ENCODE results near the gene RHBDF2.

The RHBDF2 gene

DNA sequence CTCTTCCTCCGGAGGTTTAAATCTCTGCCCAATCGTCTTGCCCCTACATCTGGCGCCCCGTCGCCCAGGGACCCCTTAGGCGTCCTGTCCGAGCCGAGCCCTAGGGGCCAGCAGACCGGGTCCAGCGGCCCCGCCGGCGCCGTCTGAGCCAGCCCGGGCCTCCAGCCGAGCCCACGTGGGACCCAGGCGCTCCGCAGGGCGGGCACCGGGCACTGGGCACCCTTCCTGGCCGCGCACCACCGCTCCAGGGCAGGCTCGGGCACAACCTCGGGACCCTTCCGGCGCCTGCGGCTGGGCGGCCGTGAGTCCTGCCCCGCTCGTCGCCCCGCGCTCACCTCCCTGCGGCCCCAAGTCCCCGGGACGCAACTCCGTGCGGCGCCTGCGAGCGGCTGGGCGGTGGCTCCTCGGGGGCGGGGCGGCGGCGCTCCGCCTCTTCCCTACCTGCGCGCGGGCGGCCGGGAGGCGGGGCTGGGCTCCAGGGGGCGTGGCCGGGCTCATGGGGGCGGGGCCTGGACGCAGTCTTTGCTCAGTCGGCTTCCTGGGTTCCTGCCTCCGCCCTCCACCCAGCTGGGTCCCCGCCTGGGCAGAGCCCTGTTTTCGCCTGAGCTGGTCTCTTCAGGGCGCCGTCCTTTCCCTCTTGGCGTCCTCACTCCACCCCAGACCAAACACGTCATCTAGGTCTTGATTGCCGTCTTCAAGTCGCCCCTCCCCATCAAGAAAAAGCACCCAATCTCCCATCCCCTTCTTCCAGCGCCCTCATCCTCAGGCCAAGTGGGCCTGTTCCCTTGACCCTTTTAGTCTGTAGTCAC, at the start of gene RHBDF2:
RHBDF2 (minus strand) TSS at position 406 of the 809 bp plus-strand sequence. CDS start 19,899 bp downstream, outside the sequence.
- peak within 1 kb of the TSS; percentile 93 for H3K27ac Mint-ChIP-seq
- H3K27me3 Mint-ChIP-seq = no peaks in the 10 kb centered on the region
- peaks cover 7% of the 10 kb centered on the region for H3K36me3 Mint-ChIP-seq (ENCODE audit: low read depth)
- peaks cover 51% of the 10 kb centered on the region for H3K4me1 Mint-ChIP-seq (ENCODE audit: low read depth)
- peak within 1 kb of the TSS; percentile 92 for H3K4me3 Mint-ChIP-seq
- H3K9me3 Mint-ChIP-seq = no peaks in the 10 kb centered on the region
- peak; percentile 99 for DNase-seq

DNA sequence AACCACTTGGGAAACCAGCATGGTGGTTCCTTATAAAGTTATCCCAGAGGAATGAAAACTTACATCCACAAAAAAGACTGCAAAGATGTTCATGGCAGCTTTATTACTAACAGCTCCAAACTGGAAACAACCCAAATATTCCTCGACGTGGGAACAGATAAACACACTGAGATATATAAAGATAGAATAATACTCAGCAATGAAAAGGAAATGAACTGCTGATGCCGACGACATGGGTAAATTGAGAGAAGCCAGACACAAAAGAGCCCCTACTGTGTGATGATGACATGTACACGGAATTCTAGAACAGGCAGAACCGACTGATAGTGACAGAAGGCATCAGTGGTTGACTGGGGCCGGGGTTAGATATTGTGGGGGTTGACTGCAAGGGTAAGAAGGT, 48.3 kb upstream of the RHBDF2 start:
- Mint-ChIP-seq H3K4me3 (no peak overlapping the region), H3K27me3 (peaks cover 2% of the 10 kb centered on the region), H3K9me3 (no peaks in the 10 kb centered on the region), H3K36me3 (ENCODE audit: low read depth) (no peaks in the 10 kb centered on the region), H3K27ac (no peak overlapping the region), H3K4me1 (ENCODE audit: low read depth) (peaks cover 5% of the 10 kb centered on the region)
- no peak for DNase-seq

DNA sequence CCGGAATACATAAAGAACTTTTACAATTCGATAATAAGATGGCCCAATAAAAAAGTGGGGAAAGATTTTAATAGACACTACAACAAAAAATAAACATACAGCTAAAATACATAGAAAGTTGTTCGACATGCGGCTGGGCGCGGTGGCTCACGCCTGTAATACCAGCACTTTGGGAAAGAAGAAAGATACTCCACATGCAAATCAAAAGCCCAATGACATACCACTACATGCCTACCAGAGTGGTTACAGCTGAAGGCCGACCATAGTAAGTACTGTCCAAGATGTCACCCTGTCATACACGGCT, 47.9 kb upstream of the RHBDF2 start:
- peaks cover 5% of the 10 kb centered on the region for H3K27me3 Mint-ChIP-seq
- H3K4me1 Mint-ChIP-seq (ENCODE audit: low read depth) = peaks cover 5% of the 10 kb centered on the region
- H3K4me3 Mint-ChIP-seq = no peak overlapping the region
- no peak for DNase-seq
- H3K36me3 Mint-ChIP-seq (ENCODE audit: low read depth) = no peaks in the 10 kb centered on the region
- no peaks in the 10 kb centered on the region for H3K9me3 Mint-ChIP-seq
- H3K27ac Mint-ChIP-seq = no peak overlapping the region

DNA sequence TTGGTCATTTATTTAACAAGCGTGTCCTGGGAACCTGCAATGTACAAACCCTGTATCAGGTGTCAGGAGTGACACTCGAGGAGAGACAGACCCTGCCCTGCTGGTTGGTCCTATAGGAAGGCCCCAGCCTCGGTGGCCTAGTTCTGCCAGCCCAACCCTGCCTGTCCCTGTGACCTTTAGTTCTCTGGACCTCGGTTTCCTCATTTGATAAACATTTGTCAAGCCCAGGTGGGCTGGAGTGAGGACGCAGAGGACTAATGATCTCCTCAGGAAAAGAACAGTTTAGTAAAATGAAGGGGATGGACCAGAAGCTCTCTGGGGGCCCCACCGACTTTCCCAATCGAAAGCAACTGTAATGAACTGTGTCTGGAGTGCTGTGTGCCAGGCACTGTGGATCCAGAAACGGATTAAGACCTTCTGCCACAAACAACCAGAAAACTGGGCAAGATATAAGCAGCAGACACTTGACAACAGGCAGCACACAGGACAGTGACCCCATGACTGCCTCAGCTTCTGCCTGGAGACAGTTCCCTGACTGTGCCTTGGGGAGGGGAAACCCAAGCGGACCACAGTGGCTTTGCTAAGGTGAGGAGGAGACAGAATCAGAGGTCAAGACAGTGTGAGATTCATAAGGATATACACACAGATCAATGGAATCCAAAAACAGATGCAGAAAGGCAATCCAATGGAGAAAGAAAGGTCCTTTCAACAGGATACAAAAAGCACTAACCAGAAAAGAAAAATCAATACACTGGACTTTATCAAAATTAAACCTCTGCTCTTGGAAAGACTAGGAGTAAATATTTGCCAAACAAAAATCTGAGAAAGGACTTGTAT, 47.4 kb upstream of the RHBDF2 start:
- no peak for DNase-seq
- H3K4me1 Mint-ChIP-seq (ENCODE audit: low read depth) = peaks cover 5% of the 10 kb centered on the region
- H3K27me3 Mint-ChIP-seq = peaks cover 11% of the 10 kb centered on the region
- H3K4me3 Mint-ChIP-seq = no peak overlapping the region
- no peaks in the 10 kb centered on the region for H3K9me3 Mint-ChIP-seq
- H3K36me3 Mint-ChIP-seq (ENCODE audit: low read depth) = no peaks in the 10 kb centered on the region
- no peak overlapping the region for H3K27ac Mint-ChIP-seq

DNA sequence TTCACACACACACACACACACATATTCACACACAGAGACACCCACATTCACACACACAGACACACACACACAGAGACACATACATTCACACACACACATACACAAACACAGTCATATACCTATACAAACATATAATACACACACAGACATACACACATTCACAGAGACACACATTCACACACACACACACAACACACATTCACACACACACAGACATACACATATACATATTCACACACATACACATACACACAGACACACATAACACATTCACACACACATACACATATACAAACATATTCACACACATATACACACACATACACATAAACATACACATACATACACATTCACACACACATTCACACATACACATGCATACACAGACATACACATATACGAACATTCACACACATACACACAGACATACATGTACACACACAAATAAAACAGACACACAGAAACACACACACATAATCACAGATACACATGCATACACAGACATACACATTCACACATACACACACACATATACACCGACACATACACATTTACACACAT, 46.5 kb upstream of the RHBDF2 start:
- DNase-seq = no peak
- Mint-ChIP-seq H3K27ac (no peak overlapping the region), H3K9me3 (no peaks in the 10 kb centered on the region), H3K27me3 (peaks cover 16% of the 10 kb centered on the region), H3K36me3 (ENCODE audit: low read depth) (no peaks in the 10 kb centered on the region), H3K4me3 (no peak overlapping the region), H3K4me1 (ENCODE audit: low read depth) (peaks cover 5% of the 10 kb centered on the region)

DNA sequence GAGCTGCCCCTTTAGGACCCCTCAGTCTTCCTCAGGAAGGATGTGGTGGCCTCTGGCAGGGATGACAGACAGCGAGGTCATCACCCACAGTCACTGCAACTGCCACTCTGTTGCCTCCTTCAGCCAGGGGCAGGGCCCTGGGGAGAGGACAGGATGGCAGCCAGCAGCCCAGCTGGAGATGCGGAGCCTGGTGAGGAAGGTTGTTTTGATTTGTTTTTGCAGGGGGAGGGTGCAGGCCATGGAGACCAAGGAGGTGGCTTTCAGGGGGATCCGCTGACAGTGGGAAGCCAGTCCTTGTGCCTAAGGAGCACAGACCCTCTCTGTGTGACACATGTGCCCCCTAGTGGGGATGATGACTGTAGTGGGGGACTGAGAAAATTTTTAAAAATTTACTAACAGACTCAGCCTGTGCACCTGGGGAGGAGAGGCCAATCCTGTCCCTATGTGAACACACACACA, 46.0 kb upstream of the RHBDF2 start:
- Mint-ChIP-seq H3K9me3 (no peaks in the 10 kb centered on the region), H3K27ac (no peak overlapping the region), H3K36me3 (ENCODE audit: low read depth) (no peaks in the 10 kb centered on the region), H3K4me1 (ENCODE audit: low read depth) (peaks cover 5% of the 10 kb centered on the region), H3K27me3 (peaks cover 20% of the 10 kb centered on the region), H3K4me3 (no peak overlapping the region)
- DNase-seq = peak; percentile 60

DNA sequence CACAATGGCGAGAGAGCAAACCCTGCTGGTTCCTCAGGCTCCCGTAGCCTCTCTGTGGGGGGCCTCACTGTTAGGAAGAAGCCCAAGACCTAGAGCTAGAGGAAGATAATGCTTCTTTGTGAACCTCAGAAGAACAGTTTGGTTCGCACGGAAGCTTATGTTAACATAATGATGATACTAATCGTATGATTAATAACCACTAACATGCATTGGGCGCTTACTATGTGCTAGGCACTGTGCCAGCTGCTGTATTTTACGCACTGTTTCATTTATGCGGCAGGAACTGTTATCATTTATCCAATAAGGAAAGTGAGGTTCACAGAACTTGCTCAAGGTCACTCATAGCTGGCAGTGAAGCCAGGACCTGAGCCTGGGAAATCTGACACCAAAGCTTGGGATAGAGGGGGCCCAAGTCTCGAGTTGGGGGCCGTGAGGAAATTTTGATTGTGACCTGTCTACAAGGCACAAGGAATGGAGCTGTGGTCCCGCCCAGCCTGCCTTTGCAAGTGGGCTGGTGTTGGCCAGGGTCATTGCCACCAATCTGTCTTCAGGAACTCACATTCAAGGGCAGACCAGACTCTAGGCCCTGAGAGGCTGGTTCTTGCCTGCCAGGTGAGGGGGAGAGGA, 45.4 kb upstream of the RHBDF2 start:
- Mint-ChIP-seq H3K4me1 (ENCODE audit: low read depth) (peaks cover 5% of the 10 kb centered on the region), H3K9me3 (no peaks in the 10 kb centered on the region), H3K4me3 (no peak overlapping the region), H3K27ac (no peak overlapping the region), H3K27me3 (peaks cover 25% of the 10 kb centered on the region), H3K36me3 (ENCODE audit: low read depth) (no peaks in the 10 kb centered on the region)
- no peak for DNase-seq

DNA sequence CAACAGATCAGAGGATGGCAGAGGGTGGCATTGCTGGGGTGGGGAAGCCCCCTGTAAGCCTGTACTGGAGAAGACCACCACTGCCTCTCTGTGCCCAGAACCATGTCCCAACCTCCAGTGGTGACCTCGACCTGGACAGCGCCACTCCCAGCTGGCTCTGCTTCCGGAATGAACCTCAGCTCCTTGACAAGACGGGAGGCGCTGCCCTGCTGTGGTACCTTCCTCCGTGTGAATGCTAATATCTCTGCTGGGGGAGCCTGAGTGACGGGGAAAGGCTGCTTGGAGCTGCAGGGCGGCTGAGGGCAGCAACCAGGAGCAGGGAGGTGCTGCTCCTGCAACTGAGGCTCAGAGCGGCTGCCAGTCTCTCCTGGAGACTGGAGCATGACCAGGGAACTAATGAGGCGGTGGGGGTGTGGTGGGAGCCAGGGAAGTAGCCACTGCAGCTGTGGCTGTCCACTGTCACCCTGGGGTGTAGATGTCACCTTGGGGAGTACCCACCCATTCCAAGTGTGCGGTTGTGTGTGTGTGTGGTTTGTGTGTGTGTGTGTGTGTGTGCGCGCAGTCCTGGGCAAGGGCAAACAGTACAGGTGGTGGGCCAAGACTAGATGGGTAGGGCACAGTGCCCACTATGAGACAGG, 44.8 kb upstream of the RHBDF2 start:
- Mint-ChIP-seq H3K4me1 (ENCODE audit: low read depth) (peaks cover 4% of the 10 kb centered on the region), H3K4me3 (no peak overlapping the region), H3K36me3 (ENCODE audit: low read depth) (no peaks in the 10 kb centered on the region), H3K27me3 (peaks cover 28% of the 10 kb centered on the region), H3K27ac (no peak overlapping the region), H3K9me3 (no peaks in the 10 kb centered on the region)
- DNase-seq = no peak

DNA sequence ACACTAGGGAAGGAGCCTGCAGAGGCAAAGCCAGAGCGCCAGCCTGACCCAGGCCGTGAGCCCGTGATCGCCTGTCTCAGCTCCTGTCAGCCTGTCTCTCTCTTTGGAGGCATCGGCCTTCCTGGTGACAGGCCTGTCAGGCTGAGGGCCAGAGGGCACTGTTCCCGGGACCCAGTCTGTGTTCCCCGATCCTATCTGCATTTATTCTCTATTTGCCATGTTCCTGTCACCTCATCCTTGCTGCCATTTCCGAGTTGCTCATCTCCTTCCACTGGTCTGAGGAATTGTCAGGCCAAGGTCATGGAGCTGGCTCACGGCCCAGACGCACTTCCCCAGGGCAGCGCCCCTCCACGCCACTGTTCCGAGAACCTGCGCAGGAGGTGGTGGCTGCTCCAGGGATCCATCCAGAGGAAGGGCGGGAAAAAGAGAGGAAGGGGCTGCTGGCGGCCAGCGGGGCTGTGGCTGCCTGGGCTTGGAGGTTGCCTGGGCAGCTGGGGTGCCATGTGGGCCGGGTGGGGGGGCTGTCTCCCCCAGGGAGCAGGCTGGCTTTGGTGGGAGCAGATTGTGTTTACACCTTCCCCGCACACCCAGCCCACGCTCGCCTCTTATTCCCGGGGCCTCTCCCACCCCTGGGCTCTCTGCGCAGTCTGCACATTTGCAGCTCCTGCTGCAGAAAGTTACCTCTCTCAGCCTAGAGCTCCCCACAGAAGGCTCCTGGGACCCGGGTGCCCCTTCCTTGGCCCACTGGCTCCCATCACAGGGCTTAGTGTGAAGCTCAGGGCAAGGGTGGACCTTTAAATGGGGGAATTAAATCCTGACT, 43.5 kb upstream of the RHBDF2 start:
- no peak overlapping the region for H3K4me3 Mint-ChIP-seq
- no peak overlapping the region for H3K27ac Mint-ChIP-seq
- H3K9me3 Mint-ChIP-seq = no peaks in the 10 kb centered on the region
- peaks cover 39% of the 10 kb centered on the region for H3K27me3 Mint-ChIP-seq
- no peak for DNase-seq
- no peaks in the 10 kb centered on the region for H3K36me3 Mint-ChIP-seq (ENCODE audit: low read depth)
- H3K4me1 Mint-ChIP-seq (ENCODE audit: low read depth) = peaks cover 2% of the 10 kb centered on the region

DNA sequence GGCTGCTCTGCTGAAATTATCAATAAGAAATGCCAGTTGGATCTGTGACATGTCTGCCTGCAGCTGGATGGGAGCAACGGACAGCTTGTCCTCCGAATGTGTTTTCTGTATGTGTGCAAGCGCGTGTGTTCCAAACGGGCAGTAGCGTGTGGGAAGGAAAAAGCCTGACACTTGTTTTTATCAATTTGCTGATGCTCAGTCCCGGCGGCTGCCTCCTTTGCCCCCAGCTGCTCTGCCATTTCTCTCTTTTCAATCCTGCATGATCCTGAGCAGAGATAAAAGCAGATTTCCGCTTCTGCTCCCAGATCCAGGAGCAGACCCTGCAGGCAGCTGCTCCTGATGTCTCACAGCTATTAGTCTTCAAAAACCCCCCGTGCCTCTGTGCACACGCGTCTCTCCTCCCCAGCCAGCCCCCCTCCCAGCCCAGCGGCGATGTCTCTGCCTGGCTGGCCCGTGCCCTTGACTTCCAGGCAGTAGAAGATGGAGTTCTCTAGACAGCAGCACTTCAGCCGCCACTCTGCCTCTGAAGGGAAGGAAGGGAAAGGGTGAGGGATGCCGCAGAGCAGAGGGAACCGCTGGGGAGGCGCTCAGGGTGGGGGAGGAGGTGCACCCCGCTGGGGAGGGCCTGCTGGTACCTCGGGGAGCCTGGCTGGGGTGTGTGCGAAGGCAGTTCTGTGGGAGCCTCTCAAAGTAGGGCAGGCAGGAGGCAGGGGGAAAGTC, 42.8 kb upstream of the RHBDF2 start:
- no peaks in the 10 kb centered on the region for H3K9me3 Mint-ChIP-seq
- no peak for DNase-seq
- H3K4me1 Mint-ChIP-seq (ENCODE audit: low read depth) = peaks cover 2% of the 10 kb centered on the region
- no peak overlapping the region for H3K27ac Mint-ChIP-seq
- no peaks in the 10 kb centered on the region for H3K36me3 Mint-ChIP-seq (ENCODE audit: low read depth)
- no peak overlapping the region for H3K4me3 Mint-ChIP-seq
- H3K27me3 Mint-ChIP-seq = peaks cover 47% of the 10 kb centered on the region

DNA sequence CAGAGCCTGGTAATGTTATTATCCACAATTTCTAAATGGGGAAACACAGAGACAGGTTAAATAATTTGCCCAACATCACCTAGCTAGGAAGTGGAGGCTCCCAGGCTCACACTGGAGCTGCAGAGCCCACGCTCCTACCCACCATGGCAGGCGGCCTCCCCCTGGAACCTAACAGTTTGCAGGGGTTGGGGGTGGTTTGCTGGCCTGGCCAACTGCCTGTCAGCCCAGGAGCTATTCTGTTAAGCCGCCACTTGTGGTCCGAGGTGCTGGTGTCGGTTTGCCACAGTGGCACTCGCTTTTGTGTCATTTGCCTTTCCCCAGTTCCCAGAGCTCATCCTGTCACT, 42.2 kb upstream of the RHBDF2 start:
- Mint-ChIP-seq H3K27me3 (peaks cover 52% of the 10 kb centered on the region), H3K4me1 (ENCODE audit: low read depth) (peaks cover 3% of the 10 kb centered on the region), H3K27ac (no peak overlapping the region), H3K9me3 (no peaks in the 10 kb centered on the region), H3K36me3 (ENCODE audit: low read depth) (no peaks in the 10 kb centered on the region), H3K4me3 (no peak overlapping the region)
- no peak for DNase-seq

DNA sequence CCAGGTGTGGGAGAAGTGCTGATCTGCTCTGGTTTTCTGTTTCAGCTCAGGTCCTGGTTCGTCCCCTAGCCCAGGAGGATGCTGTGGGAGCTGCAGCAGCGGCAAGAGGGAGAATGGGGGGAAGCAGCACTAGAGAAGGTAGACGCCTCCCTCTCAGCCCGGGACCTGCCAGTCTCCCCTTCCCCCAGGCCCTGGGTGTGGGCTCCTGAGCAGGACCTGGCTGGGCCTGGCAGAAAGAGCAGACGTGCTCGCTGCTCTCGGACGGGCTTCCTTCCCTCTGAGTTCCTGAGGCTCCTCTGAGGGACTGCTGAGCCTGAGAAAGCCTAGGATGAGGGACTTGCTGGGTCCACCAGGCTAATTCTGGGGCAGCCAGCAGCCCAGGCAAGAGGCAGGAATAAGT, 41.8 kb upstream of the RHBDF2 start:
- no peak overlapping the region for H3K27ac Mint-ChIP-seq
- peaks cover 3% of the 10 kb centered on the region for H3K4me1 Mint-ChIP-seq (ENCODE audit: low read depth)
- H3K27me3 Mint-ChIP-seq = peaks cover 55% of the 10 kb centered on the region
- no peak overlapping the region for H3K4me3 Mint-ChIP-seq
- no peak for DNase-seq
- no peaks in the 10 kb centered on the region for H3K36me3 Mint-ChIP-seq (ENCODE audit: low read depth)
- H3K9me3 Mint-ChIP-seq = no peaks in the 10 kb centered on the region

DNA sequence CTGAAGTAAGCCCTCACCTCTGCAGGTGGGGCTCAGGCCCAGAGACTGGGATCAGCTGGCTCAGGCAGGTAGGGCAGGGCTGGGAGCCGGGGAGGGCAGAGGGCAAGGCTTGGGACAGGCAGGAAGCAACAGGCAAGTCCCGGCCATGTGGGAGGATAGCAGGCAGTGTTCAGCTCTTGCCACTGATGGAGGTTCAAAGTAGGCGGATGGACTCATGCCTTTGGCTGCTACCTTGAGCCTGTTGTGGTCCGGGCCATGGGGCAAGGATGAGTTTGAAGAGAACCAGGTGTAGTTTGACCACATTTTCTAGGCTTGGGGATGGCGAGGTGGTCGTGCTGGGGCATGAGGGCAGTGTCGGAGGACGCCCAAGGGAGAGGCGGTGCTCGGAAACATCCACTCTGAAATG, 41.3 kb upstream of the RHBDF2 start:
- no peak for DNase-seq
- H3K4me1 Mint-ChIP-seq (ENCODE audit: low read depth) = peaks cover 3% of the 10 kb centered on the region
- H3K9me3 Mint-ChIP-seq = no peaks in the 10 kb centered on the region
- H3K36me3 Mint-ChIP-seq (ENCODE audit: low read depth) = no peaks in the 10 kb centered on the region
- no peak overlapping the region for H3K4me3 Mint-ChIP-seq
- no peak overlapping the region for H3K27ac Mint-ChIP-seq
- H3K27me3 Mint-ChIP-seq = peaks cover 55% of the 10 kb centered on the region

Measured in activated T-cell treated with anti-CD3 and anti-CD28 coated beads, Interleukin-2, amount 50 U/mL, for 24 hours (primary cell).